Measurements from ENCODE around the gene TASP1.
"Not testable (repeated sequence)": the region's sequence is repeated elsewhere in the genome, so short reads cannot be mapped to it uniquely, and the experiment has no call there.

Gene TASP1

GRCh38 chr20:13648291-13649228, 9.8 kb upstream of the TASP1 start:
- DNase-seq (ENCODE audit: low read depth) = no peak

DNA sequence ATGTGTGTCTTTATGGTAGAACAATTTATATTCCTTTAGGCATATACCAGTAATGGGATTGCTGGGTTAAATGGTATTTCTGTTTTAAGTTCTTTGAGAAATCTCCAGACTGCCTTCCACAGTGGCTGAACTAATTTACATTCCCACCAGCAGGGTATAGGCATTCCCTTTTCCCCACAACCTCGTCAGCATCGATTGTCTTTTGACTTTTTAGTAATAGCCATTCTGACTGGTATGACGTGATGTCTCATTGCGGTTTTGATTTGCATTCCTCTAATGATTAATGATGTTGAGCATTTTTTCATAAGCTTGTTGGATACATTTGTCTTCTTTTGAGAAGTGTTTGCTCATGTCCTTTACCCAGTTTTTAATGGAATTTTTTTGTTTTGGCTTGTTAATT, 5.3 kb upstream of the TASP1 start:
- no peak for DNase-seq (ENCODE audit: low read depth)

- no peak for DNase-seq (ENCODE audit: low read depth)
Observed at GRCh38 chr20:13639150-13639497, 392 bp upstream of the TASP1 start.

- DNase-seq (ENCODE audit: low read depth) = no peak
Observed at GRCh38 chr20:13638162-13638495, 603 bp downstream of the TASP1 start.

DNA sequence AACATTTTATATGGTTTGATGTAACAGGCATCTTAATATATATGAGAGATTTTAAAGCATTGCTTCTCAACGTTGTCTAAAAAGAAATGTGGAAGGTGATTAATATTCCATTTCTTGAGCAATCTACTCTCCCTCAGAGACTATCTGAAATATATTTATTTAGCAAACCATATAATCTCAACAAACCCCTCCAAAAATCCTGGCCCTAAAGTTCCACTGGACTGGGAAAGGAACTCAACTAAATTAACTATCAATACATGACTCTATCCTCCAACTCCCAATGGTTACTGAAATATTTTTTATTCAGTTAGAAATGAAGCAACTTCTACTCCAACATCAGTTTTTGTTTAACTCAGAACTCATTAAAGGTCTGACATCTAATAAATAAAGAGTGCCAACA, 6.3 kb downstream of the TASP1 start:
- DNase-seq (ENCODE audit: low read depth) = no peak

DNA sequence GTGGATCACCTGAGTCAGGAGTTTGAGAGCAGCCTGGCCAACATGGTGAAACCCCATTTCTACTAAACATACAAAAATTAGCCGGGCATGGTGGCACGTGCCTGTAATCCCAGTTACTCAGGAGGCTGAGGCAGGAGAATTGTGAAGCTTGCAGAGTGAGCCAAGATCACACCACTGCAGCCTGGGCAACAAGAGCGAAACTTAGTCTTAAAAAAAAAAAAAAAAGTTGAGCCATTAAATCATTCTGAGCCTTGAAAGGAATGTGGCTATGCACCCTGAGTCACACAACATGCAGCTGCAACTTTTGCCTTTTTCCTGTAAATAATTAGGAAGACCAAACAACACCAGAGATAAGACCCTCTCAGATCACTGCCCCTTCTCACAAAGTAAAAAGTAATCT, 11.2 kb downstream of the TASP1 start:
- DNase-seq (ENCODE audit: low read depth) = not testable (repeated sequence)

- no peak for DNase-seq (ENCODE audit: low read depth)
Observed at GRCh38 chr20:13626724-13627123, 12.0 kb downstream of the TASP1 start.

GRCh38 chr20:13625304-13625979, 13.3 kb downstream of the TASP1 start:
- DNase-seq (ENCODE audit: low read depth) = no peak

DNA sequence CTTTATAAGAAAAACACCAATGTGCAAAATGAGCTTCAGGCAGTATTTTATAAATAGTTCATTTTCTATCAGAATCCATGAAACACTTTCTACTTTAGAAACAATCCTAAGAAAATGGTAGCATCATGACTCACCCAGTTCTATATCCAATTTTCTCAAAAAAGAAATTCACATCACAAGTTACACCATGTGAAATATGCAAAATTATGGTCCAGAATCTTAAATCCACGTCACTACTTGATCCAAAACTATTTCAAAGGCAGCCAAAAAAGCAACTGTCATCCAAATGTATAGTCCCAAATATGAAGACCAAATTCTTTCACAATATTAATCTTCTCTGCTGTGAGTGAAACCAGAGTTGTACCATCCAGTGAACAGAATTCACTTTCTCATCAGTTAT, 19.3 kb downstream of the TASP1 start:
- DNase-seq (ENCODE audit: low read depth) = not testable (repeated sequence)

DNA sequence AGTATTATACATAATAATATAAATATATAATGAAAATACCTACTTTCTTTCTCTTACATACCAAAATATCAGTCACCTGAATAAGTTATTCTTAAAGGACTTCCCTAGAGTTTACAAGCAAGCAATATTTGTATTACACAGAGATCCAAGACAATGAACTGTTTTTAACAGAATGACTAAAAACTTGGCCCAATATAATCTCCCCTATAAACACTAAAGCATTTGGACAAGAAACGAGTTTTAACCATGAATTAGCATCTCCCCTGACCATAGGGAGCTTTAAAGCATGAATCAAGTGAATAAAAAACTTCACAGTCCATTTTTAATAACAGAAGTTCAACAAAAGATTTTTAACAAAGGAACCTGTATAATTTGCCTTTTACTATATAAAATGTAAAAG, 20.3 kb downstream of the TASP1 start:
- DNase-seq (ENCODE audit: low read depth) = not testable (repeated sequence)

DNA sequence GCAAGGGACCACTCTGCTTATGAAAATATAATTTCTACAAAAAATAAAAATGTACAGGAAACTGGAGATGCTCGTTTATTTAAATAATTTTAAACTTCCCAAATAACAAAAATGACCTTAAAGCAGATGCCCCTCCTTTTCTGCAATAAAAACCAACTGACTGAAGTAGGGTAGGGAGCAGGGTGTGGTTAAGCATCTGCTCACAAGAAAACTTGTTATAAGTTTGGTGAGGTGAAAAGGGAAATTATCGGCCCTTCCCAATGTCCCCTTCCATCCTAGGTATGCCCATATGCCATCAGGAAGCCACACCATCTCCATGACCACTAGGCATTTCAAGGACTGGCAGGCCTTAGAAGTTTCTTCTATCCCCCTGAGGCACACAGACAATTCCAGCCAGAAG, 21.1 kb downstream of the TASP1 start:
- DNase-seq (ENCODE audit: low read depth) = not testable (repeated sequence)

- DNase-seq (ENCODE audit: low read depth) = not testable (repeated sequence)
Observed at GRCh38 chr20:13616713-13617112, 22.0 kb downstream of the TASP1 start.

DNA sequence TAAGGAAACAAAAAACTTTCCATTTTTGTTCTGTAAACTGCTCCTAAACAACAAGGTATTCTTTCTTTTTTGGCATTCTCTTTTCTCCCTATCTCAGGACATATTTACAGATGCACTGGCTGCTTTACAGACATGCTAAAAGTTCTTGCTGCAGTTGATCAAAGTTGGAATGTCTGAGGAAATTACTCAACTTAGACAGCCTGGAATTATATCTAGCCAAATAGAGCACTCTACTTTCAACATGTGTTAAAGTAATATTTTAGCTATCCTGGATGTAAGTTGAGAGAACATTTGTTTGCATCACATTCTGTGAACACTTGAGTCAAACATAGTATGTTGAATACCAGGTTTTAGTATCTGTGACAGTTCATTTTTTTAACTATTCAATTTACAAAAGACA, 24.8 kb downstream of the TASP1 start:
- no peak for DNase-seq (ENCODE audit: low read depth)

DNA sequence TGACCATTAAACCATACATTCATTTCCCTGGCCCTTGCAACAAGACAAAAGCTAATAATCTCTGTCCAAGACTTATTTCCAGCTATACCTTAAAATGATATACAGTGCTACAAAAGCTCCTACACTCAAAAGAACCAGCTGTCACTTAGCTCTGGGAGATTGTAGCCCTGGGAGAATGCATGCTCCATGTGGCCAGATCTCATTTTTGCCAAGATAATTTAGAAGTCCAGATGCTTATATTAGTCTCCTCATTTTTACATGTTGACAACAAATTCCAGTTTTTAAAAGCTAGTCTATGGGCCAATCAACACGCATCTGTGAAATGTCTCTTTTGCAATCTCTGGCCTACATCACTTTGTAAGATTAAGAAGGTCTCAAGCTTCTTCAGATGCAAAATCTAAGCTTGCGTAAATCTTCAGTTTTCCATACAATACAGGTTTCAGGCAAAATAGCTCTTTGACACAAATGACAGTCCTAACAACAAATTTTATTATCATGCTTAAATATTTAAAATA, 27.1 kb downstream of the TASP1 start:
- no peak for DNase-seq (ENCODE audit: low read depth)

GRCh38 chr20:13610184-13610583, 28.5 kb downstream of the TASP1 start:
- no peak for DNase-seq (ENCODE audit: low read depth)

DNA sequence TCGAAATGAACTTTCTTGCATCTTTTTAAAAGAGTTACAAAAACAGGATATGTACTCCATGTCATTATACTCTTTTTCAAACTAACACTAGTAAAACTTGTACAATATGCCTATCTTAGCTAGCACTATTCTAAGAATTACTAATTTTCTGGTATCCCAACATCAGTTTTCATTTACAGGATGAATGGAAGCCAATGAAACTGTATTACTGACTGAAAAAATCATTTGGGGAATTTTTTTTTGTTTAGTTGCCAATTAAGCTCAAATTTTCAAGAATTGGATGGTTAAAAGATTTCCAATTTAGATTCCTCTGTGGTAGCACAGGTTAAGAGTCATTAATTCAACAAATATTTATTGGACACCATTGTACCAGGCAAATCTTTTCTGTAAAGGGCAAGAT, 30.7 kb downstream of the TASP1 start:
- no peak for DNase-seq (ENCODE audit: low read depth)

- DNase-seq (ENCODE audit: low read depth) = not testable (repeated sequence)
Observed at GRCh38 chr20:13593423-13593822, 45.3 kb downstream of the TASP1 start.

DNA sequence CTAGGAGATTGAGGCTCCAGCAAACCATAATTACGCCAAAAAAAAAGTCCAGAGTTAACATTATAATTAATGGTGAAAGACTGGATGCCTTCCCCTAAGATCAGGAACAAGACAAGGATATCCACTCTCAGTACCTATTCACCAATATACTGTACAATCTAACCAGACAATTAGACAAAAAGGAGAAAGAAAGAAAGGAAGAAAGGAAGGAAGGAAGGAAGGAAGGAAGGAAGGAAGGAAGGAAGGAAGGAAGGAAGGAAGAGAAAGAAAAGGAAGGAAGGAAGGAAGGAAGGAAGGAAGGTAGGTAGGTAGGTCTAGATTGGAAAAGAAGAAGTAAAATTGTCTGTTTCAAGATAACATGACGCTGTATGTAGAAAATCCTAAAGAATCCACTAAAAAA, 50.7 kb downstream of the TASP1 start:
- no peak for DNase-seq (ENCODE audit: low read depth)

GRCh38 chr20:13587370-13587769, 51.4 kb downstream of the TASP1 start:
- DNase-seq (ENCODE audit: low read depth) = no peak

- DNase-seq (ENCODE audit: low read depth) = no peak
Observed at GRCh38 chr20:13586133-13586532, 52.6 kb downstream of the TASP1 start.

DNA sequence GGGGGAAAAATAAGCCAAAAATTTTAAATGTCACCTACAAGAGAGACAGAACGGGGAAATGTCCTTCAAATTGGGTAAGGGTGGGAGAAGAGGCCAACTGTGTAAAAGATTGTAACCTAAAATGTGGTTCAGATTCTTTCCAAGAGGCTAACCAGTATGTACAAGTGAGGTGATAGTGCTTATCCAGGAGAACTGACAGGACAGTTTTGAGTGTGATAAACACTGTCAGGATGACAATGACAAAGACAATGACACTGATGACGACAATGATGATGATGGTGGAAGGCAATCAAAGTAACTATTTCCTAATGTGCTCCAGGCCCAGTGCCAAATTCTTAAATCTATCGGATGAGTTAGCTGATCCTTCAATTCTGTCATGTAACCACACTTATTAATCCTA, 57.3 kb downstream of the TASP1 start:
- DNase-seq (ENCODE audit: low read depth) = no peak

- DNase-seq (ENCODE audit: low read depth) = no peak
Observed at GRCh38 chr20:13580707-13581106, 58.0 kb downstream of the TASP1 start.

DNA sequence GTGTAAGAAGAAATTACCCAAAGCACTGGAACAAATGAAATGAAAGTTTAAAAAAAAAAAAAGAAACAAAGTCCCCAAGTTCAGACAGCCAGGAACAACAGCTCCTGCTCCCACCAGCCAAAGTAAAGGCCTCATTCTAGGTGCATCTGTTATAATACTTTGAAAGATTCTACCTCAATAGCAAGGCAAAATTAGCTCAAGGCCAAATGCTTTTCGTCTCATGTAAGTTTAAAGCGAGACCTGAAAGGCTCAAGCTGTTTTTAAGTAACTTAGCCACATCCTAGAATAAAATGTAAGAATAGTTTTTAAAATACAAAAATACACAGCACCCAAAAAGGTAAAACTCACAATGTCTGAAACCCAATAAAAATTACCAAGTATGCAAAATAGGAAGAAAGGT, 64.7 kb downstream of the TASP1 start:
- no peak for DNase-seq (ENCODE audit: low read depth)
